ENCODE measurements around the gene FPR1. TPM values are rescaled to one million over a fixed set of nuclear protein-coding genes. Genes with fewer than 3 reads are reported as not detected.

FPR1 gene
- total and polyA plus RNA-seq, 2 of the 8 experiments (the other 6 are each of a cell fraction or from before 2014, with no cell fraction given): 0.11 TPM; not detected in 1

- WGBS, 2 experiments (ENCODE audit: extremely low coverage in 1 of 2, insufficient coverage in 1 of 2, insufficient read length in 1 of 2, insufficient replicate concordance in 2 of 2, low coverage in 1 of 2, low lambda C conversion rate in 2 of 2, missing lambda C conversion rate in 1 of 2): 89% methylated on average over 5 of the region's 5 CpGs; no CpG with 5 or more reads in 1 of the 2 experiments
- Histone ChIP-seq H3K4me3 (ENCODE audit: extremely low read depth in 1 of 4, insufficient read depth in 2 of 4, low read depth in 3 of 4, low read length in 4 of 4) (no peak overlapping the region), H3K23ac (ENCODE audit: insufficient read length) (no peak overlapping the region), H3K23me2 (ENCODE audit: low read depth, low read length) (no peaks in the 10 kb centered on the region), H3K36me3 (ENCODE audit: control insufficient read depth in 2 of 4, insufficient read depth in 4 of 4, low read length in 3 of 4) (no peaks in the 10 kb centered on the region), H2AK5ac (ENCODE audit: low read depth, low read length) (no peak overlapping the region), H3K9me3 (ENCODE audit: insufficient read depth in 2 of 2, low read depth in 1 of 2, low read length in 1 of 2) (peaks cover 5 to 6% of the 10 kb centered on the region in 2 experiments; a peak in 2 of 4 replicates), H2AFZ (ENCODE audit: low read length) (no peak overlapping the region), H3K14ac (ENCODE audit: insufficient read length) (no peak overlapping the region), H3K27me3 (replicated peaks in 1 of 4; ENCODE audit: control insufficient read depth in 3 of 4, extremely low read depth in 1 of 4, insufficient read depth in 3 of 4, low read length in 3 of 4) (no peaks in the 10 kb centered on the region), H3K4me1 (replicated peaks in 1 of 4; ENCODE audit: control insufficient read depth in 3 of 4, insufficient read depth in 4 of 4, low read length in 3 of 4) (no peaks in the 10 kb centered on the region), H4K8ac (ENCODE audit: extremely low read depth, insufficient read depth, low read length) (no peak overlapping the region), H2BK20ac (ENCODE audit: low read length) (no peak overlapping the region), H2BK5ac (ENCODE audit: low read depth, low read length) (no peak overlapping the region), H3K18ac (ENCODE audit: extremely low read depth, low read length) (no peak overlapping the region), H3K56ac (replicated peaks; ENCODE audit: insufficient read length, low read depth, low read length) (no peak overlapping the region), H3K79me1 (ENCODE audit: low read depth, low read length) (no peaks in the 10 kb centered on the region), H4K91ac (replicated peaks; ENCODE audit: insufficient read length, low read length) (no peak overlapping the region), H3K79me2 (ENCODE audit: control insufficient read depth in 1 of 2, insufficient read depth in 2 of 2, low read length in 2 of 2) (no peaks in the 10 kb centered on the region), H2BK12ac (ENCODE audit: low read depth, low read length) (no peak overlapping the region), H3K27ac (ENCODE audit: low read depth, low read length) (no peak overlapping the region), H2BK15ac (ENCODE audit: low read length) (no peak overlapping the region), H4K5ac (ENCODE audit: insufficient read length, low read depth, low read length) (no peak overlapping the region), H2BK120ac (replicated peaks; ENCODE audit: low read depth, low read length) (no peak overlapping the region), H3K9ac (replicated peaks in 1 of 4; ENCODE audit: extremely low read depth in 1 of 4, low read depth in 3 of 4, low read length in 3 of 4) (no peak overlapping the region), H3K4ac (replicated peaks; ENCODE audit: insufficient read length, low read depth, low read length) (no peak overlapping the region), H3K4me2 (ENCODE audit: insufficient read depth in 1 of 2, low read depth in 2 of 2, low read length in 2 of 2) (no peak overlapping the region), H4K20me1 (replicated peaks in 1 of 2; ENCODE audit: control insufficient read depth in 1 of 2, insufficient read depth in 2 of 2, low read length in 2 of 2) (no peaks in the 10 kb centered on the region)
- no peak for FAIRE-seq
- CTCF ChIA-PET (ENCODE audit: partially characterized antibody): interaction anchor here (1.6 kb wide), 1 partner anchor 11 kb away, joined by 4 read pairs; no protein-coding TSS in a partner anchor
- POLR2A ChIA-PET (ENCODE audit: partially characterized antibody): no interaction called here
- DNase-seq (ENCODE audit: low read depth in 1 of 2, low spot score in 2 of 2): no peak
- no peak for TF ChIP-seq YY1 (IDR thresholded peaks at IDR 0.05; ENCODE audit: low read depth, low read length)
- no peak for TF ChIP-seq KDM5A (IDR thresholded peaks at IDR 0.05; ENCODE audit: low read length)
Measured at GRCh38 chr19:51766461-51766860, 14.8 kb upstream of the FPR1 start.
